GM18861 (cell line): Measurements from ENCODE around the gene CNIH3.

Experiments
- ATAC-seq: cut with Tn5 transposase; IDR thresholded peaks from one replicate; pipeline ENCODE4 v1.9.1; 2021; ENCODE audit not compliant: unreplicated experiment

Gene CNIH3

GRCh38 chr1:224767676-224768075 lies 151.6 kb downstream of the CNIH3 start:
- ATAC-seq, result no peak

DNA sequence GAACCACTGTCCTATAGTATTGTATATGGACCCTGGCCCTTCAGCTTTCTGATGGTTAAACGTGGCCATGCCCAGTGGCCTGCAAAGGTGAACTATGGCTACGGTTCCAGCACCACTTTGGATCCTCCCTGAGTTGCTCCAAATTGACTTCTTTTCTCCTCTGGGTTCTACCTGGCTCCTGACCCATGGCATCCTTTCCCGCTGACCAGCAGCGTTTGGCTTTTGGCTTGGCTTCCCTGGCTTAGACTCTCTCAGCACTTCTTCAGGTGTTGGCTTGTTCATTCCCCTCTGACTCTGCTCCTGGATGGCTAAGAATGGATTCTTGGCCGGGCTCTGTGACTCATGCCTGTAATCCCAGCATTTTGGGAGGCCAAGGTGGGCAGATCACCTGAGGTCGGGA lies 152.9 kb downstream of the CNIH3 start:
- ATAC-seq, result no peak

GRCh38 chr1:224769452-224770335 lies 153.6 kb downstream of the CNIH3 start:
- ATAC-seq, result no peak

- ATAC-seq, result no peak
Measured at GRCh38 chr1:224770336-224770693, 154.2 kb downstream of the CNIH3 start.

DNA sequence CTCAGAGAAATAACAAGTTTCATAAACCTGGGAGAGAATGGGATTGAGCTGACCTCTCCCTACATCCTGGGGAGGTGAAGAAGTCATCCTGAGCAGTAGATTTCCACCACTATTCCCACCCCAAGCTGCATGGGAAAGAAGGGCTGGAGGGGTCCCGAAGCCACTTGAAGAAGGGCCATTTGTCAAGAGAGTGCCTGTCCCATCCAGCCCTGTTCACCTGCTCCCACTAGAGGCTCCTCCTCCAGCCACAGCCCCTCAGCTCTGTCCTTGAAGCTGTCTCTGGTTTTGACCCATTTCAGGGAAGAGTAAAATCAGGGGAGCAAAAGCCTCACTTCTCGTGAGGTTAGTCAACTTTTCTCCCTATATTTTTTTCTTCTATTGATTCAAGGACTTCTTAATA lies 157.5 kb downstream of the CNIH3 start:
- no peak for ATAC-seq

DNA sequence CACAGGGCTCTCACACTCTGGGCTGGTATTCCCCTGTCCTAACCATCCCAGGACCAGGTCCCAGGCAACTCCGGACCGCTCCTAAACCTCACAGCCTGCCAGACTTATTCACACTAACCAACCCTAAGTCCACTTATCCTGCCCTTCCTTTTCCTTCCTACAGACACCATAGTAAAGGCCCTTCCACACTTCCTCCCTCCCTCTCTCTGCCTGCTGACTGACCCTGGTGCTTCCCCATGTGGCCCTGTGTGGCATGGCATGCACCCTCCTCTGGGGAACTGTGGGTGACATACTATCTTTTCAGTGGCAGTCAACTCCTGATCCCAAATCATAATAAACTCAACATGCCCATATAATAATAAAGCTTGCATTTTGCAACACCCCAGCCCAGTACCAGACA lies 158.3 kb downstream of the CNIH3 start:
- ATAC-seq, result no peak

GRCh38 chr1:224777180-224777579 lies 161.1 kb downstream of the CNIH3 start:
- no peak for ATAC-seq

DNA sequence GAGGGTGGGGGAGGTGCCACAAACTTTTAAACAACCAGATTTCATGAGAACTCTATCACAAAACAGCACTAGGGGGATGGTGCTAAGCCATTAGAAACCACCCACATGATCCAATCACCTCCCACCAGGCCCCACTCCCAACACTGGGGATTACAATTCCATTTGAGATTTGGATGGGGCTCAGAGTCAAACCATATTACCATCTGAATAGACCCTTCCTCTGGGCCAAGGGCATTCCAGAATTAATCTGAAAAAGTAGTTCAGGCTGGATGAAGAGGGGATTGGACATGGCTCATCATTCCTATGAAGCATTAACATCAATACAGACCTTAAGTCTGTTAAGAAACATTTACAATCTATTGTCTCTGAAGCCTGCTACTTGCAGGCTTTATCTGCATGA lies 163.4 kb downstream of the CNIH3 start:
- ATAC-seq, result no peak

- no peak for ATAC-seq
Measured at GRCh38 chr1:224780736-224781135, 164.6 kb downstream of the CNIH3 start.

GRCh38 chr1:224781800-224782199 lies 165.7 kb downstream of the CNIH3 start:
- no peak for ATAC-seq

DNA sequence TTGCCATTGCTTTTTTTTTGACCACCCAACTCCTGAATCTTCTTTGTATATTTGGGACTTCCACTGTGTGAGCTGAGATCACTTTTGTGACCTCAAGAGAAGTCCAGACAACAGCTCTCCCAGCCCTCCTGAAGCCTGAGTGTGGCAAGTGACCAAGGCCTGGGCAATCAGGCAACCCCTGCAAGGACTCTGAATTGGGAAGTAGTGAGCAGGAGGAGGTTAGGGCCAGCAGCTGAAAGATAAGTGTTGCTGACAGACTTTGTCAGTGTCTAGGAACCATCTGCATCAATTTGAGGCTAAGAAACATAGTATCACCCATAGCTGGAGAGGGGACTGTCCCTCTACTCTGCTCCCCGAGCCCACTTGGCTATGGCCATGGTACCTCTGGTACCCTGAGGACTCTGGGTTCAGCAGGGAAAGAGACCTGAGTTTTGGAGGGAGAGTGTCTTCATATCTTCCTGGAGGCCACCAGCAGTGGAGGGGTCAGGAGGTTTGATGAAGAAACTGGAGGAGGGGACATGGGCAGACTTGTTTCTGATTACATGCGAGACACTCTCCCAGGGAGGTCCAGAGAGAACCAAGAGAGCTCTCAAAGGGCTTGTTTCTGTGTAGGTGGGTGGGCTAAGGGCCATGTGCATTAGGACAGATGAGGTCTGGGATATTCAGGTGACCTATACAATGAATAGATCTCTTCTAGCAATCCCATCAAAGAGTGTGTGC lies 166.3 kb downstream of the CNIH3 start:
- no peak for ATAC-seq

DNA sequence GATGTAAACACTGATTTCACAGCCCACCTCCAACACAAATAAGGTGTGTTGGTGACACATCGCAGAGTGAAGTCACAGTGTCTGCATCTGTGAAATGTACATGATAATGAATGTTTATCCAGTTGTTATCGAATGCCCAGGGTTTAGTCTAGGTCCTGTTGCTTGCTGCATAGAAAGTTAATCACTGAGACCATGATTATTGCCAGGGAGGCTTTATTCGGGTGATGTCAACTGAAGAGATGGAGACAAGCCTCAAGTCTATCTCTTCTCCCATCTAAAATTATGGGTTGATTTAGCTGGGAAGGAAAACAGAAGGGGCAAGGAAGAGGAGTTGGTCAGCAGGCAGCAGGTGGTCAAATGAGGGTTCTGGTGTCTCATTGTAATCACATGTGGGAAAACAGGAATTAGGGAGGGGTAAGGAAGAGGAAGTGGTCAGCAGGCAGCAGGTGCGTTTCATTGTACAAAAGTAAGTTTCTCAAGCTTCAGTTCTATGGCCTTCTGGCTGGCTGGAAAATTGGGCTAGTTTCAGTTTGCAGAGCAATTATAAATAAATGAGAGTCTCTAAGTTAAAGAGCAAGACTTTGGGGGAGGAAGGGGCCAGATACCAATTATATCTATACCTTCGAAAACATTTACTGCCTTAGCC lies 167.0 kb downstream of the CNIH3 start:
- no peak for ATAC-seq

- ATAC-seq, result no peak
Measured at GRCh38 chr1:224784265-224785039, 168.3 kb downstream of the CNIH3 start.

DNA sequence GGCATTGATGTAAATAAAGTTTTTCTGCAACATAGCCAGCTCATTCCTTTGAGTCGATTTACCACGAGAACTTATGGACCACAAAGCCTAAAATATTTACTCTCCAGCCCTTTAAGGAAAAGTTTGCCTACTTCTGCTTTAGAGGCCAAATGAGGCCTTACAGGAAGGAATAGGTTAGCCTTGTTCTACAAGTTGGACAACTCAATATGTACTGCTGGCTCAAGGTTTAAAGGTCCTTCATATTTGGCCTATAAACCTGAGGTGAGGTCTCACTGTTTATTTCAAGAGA lies 168.9 kb downstream of the CNIH3 start:
- no peak for ATAC-seq

GRCh38 chr1:224785622-224786021 lies 169.5 kb downstream of the CNIH3 start:
- ATAC-seq, result no peak

GRCh38 chr1:224786533-224787250 lies 170.6 kb downstream of the CNIH3 start:
- ATAC-seq, result no peak

GRCh38 chr1:224789311-224789710 lies 173.2 kb downstream of the CNIH3 start:
- no peak for ATAC-seq
